GM19099 (cell line): ENCODE data around the gene TRAF4.

Experiments used
- POLR2A ChIP-seq: IDR thresholded peaks from 3 replicates; pipeline ENCODE4 v1.6.1; 2011; ENCODE audit warnings: low read depth; ENCODE audit not compliant: insufficient read length; ENCODE audit errors: extremely low read depth

TRAF4 gene

GRCh38 chr17:28783161-28783560 is 39.4 kb downstream of the TRAF4 start:
- TF ChIP-seq POLR2A, result no peak

GRCh38 chr17:28788100-28788499 is 44.3 kb downstream of the TRAF4 start:
- TF ChIP-seq POLR2A, result no peak

- TF ChIP-seq POLR2A, result no peak
Observed at GRCh38 chr17:28792877-28793661, 49.3 kb downstream of the TRAF4 start.

- TF ChIP-seq POLR2A, result no peak
Observed at GRCh38 chr17:28796062-28796461, 52.3 kb downstream of the TRAF4 start.
